OCI-LY7 (cell line): ENCODE results near the gene ROR2. TPM values are rescaled to one million over a fixed set of nuclear protein-coding genes. Genes with fewer than 3 reads are reported as not detected.

Experiments used
- BruUV-seq: library from RNA; stranded (reverse); fragments of 400-500 nt; replicated peaks from 2 replicates; lab custom pipeline; 2021; lab: Mats Ljungman, UMichigan
- CTCF ChIA-PET: fragments of 300-600 bp; sonication (Branson Sonifier 250); formaldehyde crosslinking; loops from one replicate; lab custom pipeline; 2022; ENCODE audit warnings: antibody characterized with exemption; ENCODE audit not compliant: unreplicated experiment; lab: Charles Lee
- POLR2A ChIA-PET: fragments of 300-600 bp; sonication (Branson Sonifier 250); formaldehyde crosslinking; loops from one replicate; lab custom pipeline; 2022; ENCODE audit warnings: antibody characterized with exemption; lab: Charles Lee
- DNase-seq: peaks from one replicate; pipeline ENCODE4 v3.0.0-alpha.2; 2015; ENCODE audit warnings: low spot score
- H2AFZ ChIP-seq: fragments of 200-600 bp; sonication (generic), shearing (Covaris generic); 2 replicates; pipeline ENCODE4 v1.6.1; 2014; ENCODE audit warnings: mild to moderate bottlenecking, antibody characterized with exemption, low read length, moderate library complexity
- H3K27ac ChIP-seq: fragments of 200-600 bp; sonication (generic); 2 replicates; pipeline ENCODE4 v1.5.1; 2014; ENCODE audit warnings: mixed run types, low read depth, mild to moderate bottlenecking, moderate library complexity, low read length, inconsistent platforms; ENCODE audit not compliant: poor library complexity, severe bottlenecking
- H3K36me3 ChIP-seq: fragments of 200-600 bp; sonication (generic); 2 replicates; pipeline ENCODE4 v1.6.1; 2014; ENCODE audit warnings: mild to moderate bottlenecking, antibody characterized with exemption, low read length, moderate library complexity, mixed read lengths; ENCODE audit not compliant: insufficient read depth
- H3K4me1 ChIP-seq: fragments of 200-600 bp; sonication (generic); 2 replicates; pipeline ENCODE4 v1.5.1; 2014; ENCODE audit warnings: mild to moderate bottlenecking, low read length; ENCODE audit not compliant: insufficient read depth, poor library complexity, severe bottlenecking
- H3K4me2 ChIP-seq: fragments of 200-600 bp; sonication (generic); 2 replicates; pipeline ENCODE4 v1.6.1; 2014; ENCODE audit warnings: mild to moderate bottlenecking, low read length
- H3K4me3 ChIP-seq: fragments of 200-600 bp; sonication (generic); 2 replicates; pipeline ENCODE4 v1.5.1; 2014; ENCODE audit warnings: mild to moderate bottlenecking, low read depth, low read length; ENCODE audit not compliant: poor library complexity, severe bottlenecking
- H3K79me2 ChIP-seq: fragments of 200-600 bp; sonication (generic); 2 replicates; pipeline ENCODE4 v1.6.1; 2016; ENCODE audit warnings: low read depth, mild to moderate bottlenecking, low read length, moderate library complexity, mixed read lengths; ENCODE audit not compliant: insufficient read depth
- H3K9me2 ChIP-seq: fragments of 200-600 bp; sonication (generic); 2 replicates; pipeline ENCODE4 v1.6.1; 2016; ENCODE audit warnings: mild to moderate bottlenecking, low read length, mixed read lengths; ENCODE audit not compliant: insufficient read depth
- H3K9me3 ChIP-seq: fragments of 200-600 bp; sonication (generic); 2 replicates; pipeline ENCODE4 v1.6.1; 2014; ENCODE audit warnings: mild to moderate bottlenecking, mixed run types, low read length, mixed read lengths
- H4K20me1 ChIP-seq: fragments of 200-600 bp; sonication (generic); 2 replicates; pipeline ENCODE4 v1.6.1; 2014; ENCODE audit warnings: mild to moderate bottlenecking, antibody characterized with exemption, low read length, moderate library complexity, mixed read lengths; ENCODE audit not compliant: insufficient read depth
- CTCF ChIP-seq: fragments of 200-600 bp; sonication (generic); conservative IDR thresholded peaks from 2 replicates; pipeline ENCODE4 v1.5.1; 2014; ENCODE audit warnings: mild to moderate bottlenecking, antibody characterized with exemption, low read length, moderate library complexity, mixed read lengths
- EZH2phosphoT487 ChIP-seq: fragments of 200-600 bp; sonication (generic); IDR thresholded peaks from 2 replicates; pipeline ENCODE4 v1.6.1; 2018; ENCODE audit warnings: low read depth, borderline replicate concordance, mild to moderate bottlenecking, mixed run types, antibody characterized with exemption, low read length, moderate library complexity, mixed read lengths
- intact Hi-C: fragments of 100-400 bp; cut with micrococcal nuclease; formaldehyde crosslinking; loops from one replicate; pipeline ENCODE4 v1.10.0; 2022; ENCODE audit not compliant: unreplicated experiment
- total RNA-seq, 2 experiments: library from RNA; depleted of rRNA in 1 of 2; stranded (reverse); fragments of >200 nt in 1 of 2; shearing (Covaris generic) in 1 of 2; gene quantifications; 2 replicates each; pipeline ENCODE4 v1.2.3, GENCODE V29; 2014 to 2022

Gene ROR2
- total RNA-seq, 2 experiments from 2014 or later = 0.10 to 0.19 TPM

GRCh38 chr9:91790917-91791316 is 159.1 kb downstream of the ROR2 start:
- POLR2A ChIA-PET = interaction anchor here (0.6 to 0.9 kb wide), 2 partner anchors 40 to 1020 kb away, joined by 3 read pairs; no protein-coding TSS in a partner anchor
- no peak overlapping the region for H3K4me2 ChIP-seq
- no peaks in the 10 kb centered on the region for H3K9me3 ChIP-seq
- TF ChIP-seq EZH2phosphoT487 = no peak
- no peak for TF ChIP-seq CTCF
- no peaks in the 10 kb centered on the region for H3K79me2 ChIP-seq
- H3K4me1 ChIP-seq = no peaks in the 10 kb centered on the region
- H3K27ac ChIP-seq = no peak overlapping the region
- H3K36me3 ChIP-seq = no peaks in the 10 kb centered on the region
- CTCF ChIA-PET = no interaction called here
- H4K20me1 ChIP-seq = no peaks in the 10 kb centered on the region
- intact Hi-C loops = no loop called here
- BruUV-seq = no TSS peak
- no peak overlapping the region for H3K4me3 ChIP-seq
- no peak for DNase-seq
- H2AFZ ChIP-seq = no peak overlapping the region
- H3K9me2 ChIP-seq = no peaks in the 10 kb centered on the region

- Histone ChIP-seq H3K4me1 (no peaks in the 10 kb centered on the region), H3K79me2 (no peaks in the 10 kb centered on the region), H3K36me3 (no peaks in the 10 kb centered on the region), H4K20me1 (no peaks in the 10 kb centered on the region), H3K4me3 (no peak overlapping the region), H3K27ac (no peak overlapping the region), H3K9me3 (no peaks in the 10 kb centered on the region), H3K9me2 (no peaks in the 10 kb centered on the region), H3K4me2 (no peak overlapping the region), H2AFZ (no peak overlapping the region)
- DNase-seq = no peak
- no peak for TF ChIP-seq EZH2phosphoT487
- POLR2A ChIA-PET = interaction anchor here (0.7 kb wide), 1 partner anchor 671 kb away, joined by 3 read pairs; no protein-coding TSS in a partner anchor
- intact Hi-C loops = no loop called here
- CTCF ChIA-PET = no interaction called here
- BruUV-seq = no TSS peak
Measured at GRCh38 chr9:91789941-91790340, 160.1 kb downstream of the ROR2 start.

GRCh38 chr9:91787931-91788330 is 162.1 kb downstream of the ROR2 start:
- intact Hi-C loops = no loop called here
- Histone ChIP-seq H3K4me2 (no peak overlapping the region), H3K4me3 (no peak overlapping the region), H3K4me1 (no peaks in the 10 kb centered on the region), H3K9me2 (no peaks in the 10 kb centered on the region), H4K20me1 (no peaks in the 10 kb centered on the region), H2AFZ (no peak overlapping the region), H3K79me2 (no peaks in the 10 kb centered on the region), H3K27ac (no peak overlapping the region), H3K9me3 (no peaks in the 10 kb centered on the region), H3K36me3 (no peaks in the 10 kb centered on the region)
- BruUV-seq = no TSS peak
- DNase-seq = no peak
- ChIA-PET POLR2A (no interaction called here), CTCF (no interaction called here)
- no peak for TF ChIP-seq EZH2phosphoT487
- no peak for TF ChIP-seq CTCF
